HG03066 (cell line): ENCODE measurements around the gene AK5.
"Not testable (repeated sequence)": the region's sequence is repeated elsewhere in the genome, so short reads cannot be mapped to it uniquely, and the experiment has no call there.

Experiments
- ATAC-seq: cut with Tn5 transposase; IDR thresholded peaks from one replicate; pipeline ENCODE4 v1.9.1; 2021; ENCODE audit warnings: low read depth; ENCODE audit not compliant: unreplicated experiment

AK5 gene

GRCh38 chr1:77283701-77284425, 2.0 kb downstream of the AK5 start:
- ATAC-seq, result no peak

DNA sequence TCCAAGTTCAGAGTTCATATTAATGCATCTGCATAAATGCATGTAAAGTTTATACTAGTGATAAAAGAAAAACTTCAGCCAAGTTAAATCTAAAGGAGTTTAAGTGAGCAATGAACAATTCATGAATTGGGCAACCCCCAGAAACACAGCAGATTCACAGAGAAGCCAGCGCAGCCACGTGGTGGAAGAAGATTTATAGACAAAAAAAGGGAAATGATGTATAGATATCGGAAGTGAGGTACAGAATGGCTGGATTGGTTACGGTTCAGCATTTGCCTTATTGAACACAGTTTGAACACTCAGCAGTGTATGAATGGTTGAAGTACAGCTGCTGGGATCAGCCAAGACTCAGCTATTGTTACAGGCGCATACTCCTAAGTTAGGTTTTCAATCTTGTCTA, 5.7 kb downstream of the AK5 start:
- no peak for ATAC-seq

- no peak for ATAC-seq
Measured at GRCh38 chr1:77288275-77288674, 6.5 kb downstream of the AK5 start.

DNA sequence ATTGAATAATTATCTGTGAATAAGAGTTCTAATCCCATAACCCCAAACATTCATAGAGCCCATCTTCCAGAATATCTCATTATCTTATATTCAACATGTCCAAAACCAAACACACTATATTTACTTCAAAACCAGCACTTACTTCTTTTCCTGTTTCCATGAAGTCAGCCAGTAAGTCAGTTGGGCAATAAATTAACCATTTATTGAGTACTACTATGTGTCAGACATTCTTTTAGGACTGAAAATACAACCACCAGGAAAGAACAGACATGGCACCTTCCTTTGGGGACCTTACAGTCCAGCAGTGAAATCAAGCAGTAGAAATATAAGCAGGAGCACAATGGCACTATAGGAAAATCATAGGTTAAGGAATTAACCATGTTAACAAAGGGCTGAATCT, 8.8 kb downstream of the AK5 start:
- ATAC-seq, result no peak

GRCh38 chr1:77292551-77292950, 10.7 kb downstream of the AK5 start:
- ATAC-seq, result no peak

DNA sequence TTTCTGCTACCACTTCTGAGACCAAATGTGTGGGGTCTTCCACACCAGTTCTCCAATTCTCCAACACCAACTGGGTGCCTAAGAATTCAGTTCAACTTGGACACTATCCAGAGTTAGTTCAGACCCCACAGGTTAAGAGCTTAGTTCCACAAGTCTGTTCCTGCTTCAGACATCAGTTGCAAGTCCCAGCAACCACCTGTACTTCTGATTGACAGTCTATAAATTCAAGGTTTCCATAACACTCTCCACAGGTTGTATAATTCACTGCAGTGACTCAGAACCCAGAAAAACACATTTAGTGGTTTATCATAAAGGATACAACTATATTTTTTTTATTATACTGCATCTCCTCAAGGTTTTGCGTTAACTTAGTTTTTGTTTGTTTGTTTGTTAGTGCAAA, 18.7 kb downstream of the AK5 start:
- no peak for ATAC-seq

DNA sequence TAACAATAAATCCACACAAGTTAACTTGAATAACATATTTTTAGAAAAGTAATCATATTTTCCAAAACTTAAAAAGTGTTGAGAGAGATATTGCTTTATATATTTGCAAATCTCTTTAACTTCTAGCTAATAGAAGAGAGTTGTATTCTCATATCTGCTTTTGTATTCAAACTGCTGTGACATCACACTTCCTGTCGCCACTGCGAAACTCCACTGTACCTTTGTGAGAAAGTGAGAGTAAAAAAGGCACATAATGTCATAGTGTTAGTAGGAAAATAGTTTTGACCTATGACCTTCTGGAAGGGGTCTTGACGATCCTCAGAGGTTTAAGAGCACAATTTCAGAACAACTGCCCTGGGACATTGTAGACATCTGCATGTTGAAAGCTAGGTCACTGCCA, 21.6 kb downstream of the AK5 start:
- ATAC-seq, result peak; percentile 44

- no peak for ATAC-seq
Measured at GRCh38 chr1:77308889-77309621, 27.2 kb downstream of the AK5 start.

GRCh38 chr1:77310924-77311323, 29.1 kb downstream of the AK5 start:
- ATAC-seq, result no peak

DNA sequence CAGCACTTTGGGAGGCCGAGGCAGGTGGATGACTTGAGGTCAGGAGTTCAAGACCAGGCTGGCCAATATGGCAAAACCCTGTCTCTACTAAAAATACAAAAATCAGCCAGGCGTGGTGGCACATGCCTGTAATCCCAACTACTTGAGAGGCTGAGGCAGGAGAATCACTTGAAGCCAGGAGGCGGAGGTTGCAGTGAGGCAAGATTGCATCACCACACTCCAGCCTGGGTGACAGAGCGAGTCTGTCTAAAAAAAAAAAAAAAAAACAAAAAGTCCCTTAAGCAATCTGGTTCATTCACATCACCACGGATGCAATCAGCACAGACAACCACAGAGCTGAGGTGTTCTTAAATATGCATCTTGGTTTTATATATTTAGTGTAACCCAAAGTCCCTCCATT, 30.5 kb downstream of the AK5 start:
- ATAC-seq, result not testable (repeated sequence)

GRCh38 chr1:77313491-77313890, 31.7 kb downstream of the AK5 start:
- no peak for ATAC-seq

DNA sequence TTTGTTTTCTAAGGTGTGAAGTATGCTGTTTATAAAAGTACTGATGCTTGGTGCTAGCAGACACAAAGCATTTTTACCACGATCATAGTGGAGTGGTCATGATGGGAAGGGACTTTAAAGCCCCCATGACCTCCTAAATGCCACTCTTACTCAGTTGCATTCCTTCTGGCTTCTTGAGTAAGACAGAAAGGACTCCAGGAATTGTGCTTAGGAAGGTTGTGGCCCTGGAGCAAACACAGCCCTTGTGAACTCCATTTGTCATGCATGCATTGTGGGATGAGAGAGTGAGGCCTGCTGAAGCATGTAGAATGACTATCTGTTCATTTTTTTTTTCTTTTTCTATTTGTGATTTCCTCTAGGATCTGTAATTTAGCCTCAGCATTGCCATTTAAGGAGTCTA, 34.2 kb downstream of the AK5 start:
- ATAC-seq, result no peak

DNA sequence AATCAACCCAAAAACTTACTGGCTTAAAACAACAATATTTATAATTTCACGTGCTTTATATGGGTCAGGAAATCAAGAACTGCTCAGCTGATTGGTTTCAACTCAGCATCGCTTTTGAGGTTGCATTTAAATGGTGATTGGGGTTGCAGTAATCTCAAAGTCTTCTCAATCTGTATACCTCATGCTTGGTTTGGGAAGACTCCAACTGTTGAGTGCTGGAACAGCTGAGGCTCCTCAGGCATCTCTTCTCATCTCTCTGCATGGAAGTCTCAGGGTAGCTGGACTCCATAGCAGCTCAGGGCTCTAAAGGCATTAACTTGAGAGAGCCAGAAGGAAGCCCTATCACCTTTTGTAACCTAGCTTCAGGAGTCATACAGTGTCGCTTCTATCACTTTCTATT, 35.1 kb downstream of the AK5 start:
- no peak for ATAC-seq

GRCh38 chr1:77319036-77319705, 37.4 kb downstream of the AK5 start:
- no peak for ATAC-seq

- no peak for ATAC-seq
Measured at GRCh38 chr1:77322061-77322900, 40.5 kb downstream of the AK5 start.

GRCh38 chr1:77333501-77333900, 51.7 kb downstream of the AK5 start:
- no peak for ATAC-seq

- no peak for ATAC-seq
Measured at GRCh38 chr1:77336729-77337128, 54.9 kb downstream of the AK5 start.

- no peak for ATAC-seq
Measured at GRCh38 chr1:77339326-77339725, 57.5 kb downstream of the AK5 start.

- no peak for ATAC-seq
Measured at GRCh38 chr1:77341195-77341594, 59.4 kb downstream of the AK5 start.

GRCh38 chr1:77342745-77343144, 60.9 kb downstream of the AK5 start:
- no peak for ATAC-seq

DNA sequence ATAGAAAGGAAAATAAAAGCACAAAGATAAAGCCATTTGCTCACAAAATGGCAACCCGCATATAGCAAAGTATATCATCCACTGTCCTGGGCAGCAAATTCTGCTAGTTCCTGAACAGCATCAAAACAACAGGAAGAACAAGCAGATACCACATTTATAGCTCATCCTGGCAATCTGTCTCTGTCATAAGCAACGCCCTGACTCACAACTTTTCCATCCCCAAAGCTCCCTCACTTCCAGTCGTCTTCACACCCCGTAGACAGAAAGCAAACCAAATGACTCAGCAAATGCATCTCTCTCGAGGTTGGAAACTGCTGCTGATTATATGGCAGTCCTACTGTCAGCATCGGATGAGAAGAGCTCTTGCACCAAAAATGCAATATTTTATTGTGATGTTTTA, 65.8 kb downstream of the AK5 start:
- ATAC-seq, result no peak
